CD14-positive monocyte (primary cell): ENCODE results near the gene KCNG2. TPM values are rescaled to one million over a fixed set of nuclear protein-coding genes. Genes with fewer than 3 reads are reported as not detected.
A peak's percentile ranks its signal among the peaks of the same experiment; 100 is the strongest.

ENCODE experiments used
- DNase-seq, 3 donors: peaks; one replicate each; pipeline ENCODE4 v3.0.0-alpha.2; 2011 to 2022
- H2AFZ ChIP-seq: 2 replicates; pipeline ENCODE4 v1.6.0; 2012; ENCODE audit warnings: mild to moderate bottlenecking, low read depth, low read length, inconsistent platforms; ENCODE audit not compliant: insufficient read depth, poor library complexity, severe bottlenecking
- H3K27ac ChIP-seq, 2 donors: 1 replicate in 1 of 2; 2 replicates in 1 of 2; pipeline ENCODE4 v1.5.1; 2012 to 2013; ENCODE audit warnings: low read length in 2 of 2, control low read depth in 1 of 2, inconsistent platforms in 1 of 2, low read depth in 1 of 2, mild to moderate bottlenecking in 1 of 2
- H3K27me3 ChIP-seq, 2 donors: one replicate each; pipeline versions ENCODE4 v1.6.0 to v1.6.1; 2011 to 2013; ENCODE audit warnings: low read length in 2 of 2; ENCODE audit not compliant: control insufficient read depth in 2 of 2, insufficient read depth in 2 of 2
- H3K36me3 ChIP-seq, 2 donors: replicated peaks in 1 of 2; 1 replicate in 1 of 2; 2 replicates in 1 of 2; pipeline versions ENCODE4 v1.5.1 to v1.6.1; 2012 to 2013; ENCODE audit warnings: low read length in 2 of 2, control low read depth in 1 of 2, inconsistent platforms in 1 of 2, mild to moderate bottlenecking in 1 of 2; ENCODE audit not compliant: insufficient read depth in 2 of 2, control insufficient read depth in 1 of 2
- H3K4me1 ChIP-seq, 2 donors: 1 replicate in 1 of 2; 2 replicates in 1 of 2; pipeline versions ENCODE4 v1.5.1 to v1.6.1; 2012 to 2013; ENCODE audit warnings: low read length in 2 of 2, control low read depth in 1 of 2, inconsistent platforms in 1 of 2, mild to moderate bottlenecking in 1 of 2, moderate library complexity in 1 of 2; ENCODE audit not compliant: insufficient read depth in 2 of 2, control insufficient read depth in 1 of 2
- H3K4me2 ChIP-seq: replicated peaks from 2 replicates; pipeline ENCODE3; 2012; ENCODE audit warnings: low read length, moderate library complexity, mild to moderate bottlenecking; ENCODE audit not compliant: poor library complexity, severe bottlenecking; ENCODE audit errors: extremely low read depth
- H3K4me3 ChIP-seq, 3 experiments: fragments of 200-600 bp in 1 of 3; sonication (generic) in 1 of 3; replicated peaks in 1 of 3; 1 replicate in 2 of 3; 2 replicates in 1 of 3; pipeline ENCODE4 v1.5.1; 2011 to 2013; ENCODE audit warnings: low read length in 3 of 3, mild to moderate bottlenecking in 3 of 3, control low read depth in 2 of 3, low read depth in 2 of 3, inconsistent platforms in 1 of 3, moderate library complexity in 1 of 3
- H3K79me2 ChIP-seq: 2 replicates; pipeline ENCODE4 v1.6.0; 2012; ENCODE audit warnings: mild to moderate bottlenecking, control low read depth, inconsistent platforms, low read length, moderate library complexity; ENCODE audit not compliant: insufficient read depth
- H3K9ac ChIP-seq: 2 replicates; pipeline ENCODE4 v1.6.0; 2017; ENCODE audit warnings: low read length, mild to moderate bottlenecking; ENCODE audit not compliant: insufficient read depth, poor library complexity, severe bottlenecking
- H3K9me3 ChIP-seq, 2 donors: replicated peaks in 1 of 2; 1 replicate in 1 of 2; 2 replicates in 1 of 2; pipeline versions ENCODE4 v1.5.1 to v1.6.1; 2012 to 2013; ENCODE audit warnings: low read length in 2 of 2, control low read depth in 1 of 2; ENCODE audit not compliant: control insufficient read depth in 1 of 2, insufficient read depth in 1 of 2
- H4K20me1 ChIP-seq: 2 replicates; pipeline ENCODE4 v1.6.0; 2012; ENCODE audit warnings: mild to moderate bottlenecking, low read length, control low read depth, moderate library complexity; ENCODE audit not compliant: insufficient read depth
- H3K27ac Mint-ChIP-seq, 7 donors: one replicate each; pipeline ENCODE4 v1.8.0; 2020; ENCODE audit warnings: mild to moderate bottlenecking in 7 of 7, mixed read lengths in 7 of 7, moderate library complexity in 6 of 7, inconsistent platforms in 2 of 7
- H3K27me3 Mint-ChIP-seq, 3 donors: one replicate each; pipeline ENCODE4 v1.8.0; 2021 to 2022; ENCODE audit warnings: low read depth in 3 of 3, mild to moderate bottlenecking in 3 of 3, mixed read lengths in 3 of 3, moderate library complexity in 3 of 3, inconsistent platforms in 1 of 3
- H3K36me3 Mint-ChIP-seq, 2 donors: one replicate each; pipeline ENCODE4 v1.8.0; 2020; ENCODE audit warnings: mixed read lengths in 2 of 2, inconsistent platforms in 1 of 2, mild to moderate bottlenecking in 1 of 2
- H3K4me1 Mint-ChIP-seq: one replicate; pipeline ENCODE4 v1.8.0; 2020; ENCODE audit warnings: mild to moderate bottlenecking, mixed read lengths
- H3K4me3 Mint-ChIP-seq, 2 donors: one replicate each; pipeline ENCODE4 v1.8.0; 2020; ENCODE audit warnings: mild to moderate bottlenecking in 2 of 2, mixed read lengths in 2 of 2, moderate library complexity in 1 of 2
- H3K9me3 Mint-ChIP-seq, 7 donors: one replicate each; pipeline ENCODE4 v1.8.0; 2020 to 2022; ENCODE audit warnings: mixed read lengths in 7 of 7, mild to moderate bottlenecking in 6 of 7, moderate library complexity in 6 of 7, inconsistent platforms in 2 of 7
- CTCF ChIP-seq: fragments of 200-600 bp; IDR thresholded peaks from one replicate; pipeline ENCODE4 v1.8.0; 2022; ENCODE audit warnings: antibody characterized with exemption, mild to moderate bottlenecking
- WGBS: methylation state at CpG from one replicate; pipeline ENCODE4 v1.1.5; 2013; ENCODE audit warnings: missing lambda C conversion rate; ENCODE audit not compliant: insufficient coverage; 5-methylcytosine and 5-hydroxymethylcytosine counted together
- intact Hi-C, 2 donors: fragments of 100-400 bp; cut with micrococcal nuclease; formaldehyde crosslinking; loops; one replicate each; pipeline versions ENCODE4 v1.15.0 to v1.15.1; 2023
- polyA plus RNA-seq, 3 donors: library from polyadenylated mRNA; depleted of rRNA in 1 of 3; unstranded in 2 of 3; stranded (reverse) in 1 of 3; fragments of 300-500 nt in 2 of 3; fragments of >200 nt in 1 of 3; fragmentation: Illumina TruSeq in 2 of 3; gene quantifications; 1 replicate in 2 of 3; 2 replicates in 1 of 3; pipeline ENCODE4 v1.2.3, GENCODE V29; 2012 to 2021

KCNG2 gene
- polyA plus RNA-seq, 3 donors: 0.04 TPM; not detected in 2

GRCh38 chr18:79942786-79943607 is 145.3 kb downstream of the KCNG2 start:
- H3K27me3 Mint-ChIP-seq: peaks cover 0 to 2% (median 0%) of the 10 kb centered on the region in 3 donors
- intact Hi-C loops: loop anchor here (10.0 kb wide), 2 partner anchors 48 to 162 kb away; partner anchors contain the start of gene ADNP2 (in 1 of the 2)
- Histone ChIP-seq H4K20me1 (peaks cover 100% of the 10 kb centered on the region), H3K79me2 (peaks cover 99% of the 10 kb centered on the region), H2AFZ (no peak overlapping the region), H3K4me2 (no peak overlapping the region), H3K27me3 (no peaks in the 10 kb centered on the region), H3K36me3 (peaks cover 67 to 98% of the 10 kb centered on the region in 2 donors), H3K4me3 (no peak overlapping the region), H3K9me3 (peaks cover 11 to 13% of the 10 kb centered on the region in 2 donors), H3K9ac (no peak overlapping the region), H3K27ac (no peak overlapping the region), H3K4me1 (no peaks in the 10 kb centered on the region)
- peak in 1 of 3 donors; percentile 1 for DNase-seq
- H3K4me1 Mint-ChIP-seq: peaks cover 13% of the 10 kb centered on the region
- H3K4me3 Mint-ChIP-seq: no peak overlapping the region
- H3K36me3 Mint-ChIP-seq: peaks cover 74 to 91% of the 10 kb centered on the region in 2 donors
- peak overlapping the region in 2 of 7 donors; percentile 26 to 58 for H3K27ac Mint-ChIP-seq
- peaks cover 4 to 22% (median 17%) of the 10 kb centered on the region in 7 donors for H3K9me3 Mint-ChIP-seq
- TF ChIP-seq CTCF: no peak
- 96% methylated on average over 27 of the region's 31 CpGs for WGBS

- Histone ChIP-seq H3K27me3 (no peaks in the 10 kb centered on the region), H3K4me2 (no peak overlapping the region), H3K4me3 (no peak overlapping the region), H4K20me1 (peaks cover 100% of the 10 kb centered on the region), H2AFZ (no peak overlapping the region), H3K36me3 (peaks cover 62 to 98% of the 10 kb centered on the region in 2 donors), H3K79me2 (peaks cover 99% of the 10 kb centered on the region), H3K4me1 (peaks cover 0 to 6% of the 10 kb centered on the region in 2 donors), H3K9ac (no peak overlapping the region), H3K27ac (no peak overlapping the region), H3K9me3 (peaks cover 7% of the 10 kb centered on the region in 2 donors)
- peaks cover 19% of the 10 kb centered on the region for H3K4me1 Mint-ChIP-seq
- WGBS: 98% methylated on average over 15 of the region's 20 CpGs
- H3K27ac Mint-ChIP-seq: no peak overlapping the region
- H3K4me3 Mint-ChIP-seq: no peak overlapping the region
- H3K27me3 Mint-ChIP-seq: peaks cover 0 to 2% (median 0%) of the 10 kb centered on the region in 3 donors
- H3K36me3 Mint-ChIP-seq: peaks cover 75 to 91% of the 10 kb centered on the region in 2 donors
- no peak for DNase-seq
- intact Hi-C loops: loop anchor here (10.0 kb wide), 2 partner anchors 49 to 161 kb away; partner anchors contain the start of gene ADNP2 (in 1 of the 2)
- no peak for TF ChIP-seq CTCF
- peaks cover 0 to 15% (median 12%) of the 10 kb centered on the region in 7 donors for H3K9me3 Mint-ChIP-seq
Observed at GRCh38 chr18:79943608-79944125, 145.9 kb downstream of the KCNG2 start.
